ENCODE measurements around the gene SLC43A1. TPM values are rescaled to one million over a fixed set of nuclear protein-coding genes. Genes with fewer than 3 reads are reported as not detected.

Gene SLC43A1
- polyA plus RNA-seq, 4 donors: 5.4 to 6.6 (median 5.9) TPM

- no peak for DNase-seq (ENCODE audit: low read depth in 4 of 4, low spot score in 3 of 4)
Observed at GRCh38 chr11:57436031-57436430, 79.5 kb downstream of the SLC43A1 start.

- DNase-seq (ENCODE audit: low read depth in 4 of 4, low spot score in 3 of 4): no peak
Observed at GRCh38 chr11:57434640-57435546, 80.6 kb downstream of the SLC43A1 start.

Other genes starting within 250 kb of the SLC43A1 start
- 10 to 100 TPM; 63.9 to 69.6 (median 64.7) TPM for gene TNKS1BP1, start 190.8 kb downstream of the SLC43A1 start, polyA plus RNA-seq (ENCODE audit: insufficient read length in 4 of 4)
- gene SSRP1, start 179.8 kb downstream of the SLC43A1 start, polyA plus RNA-seq (ENCODE audit: insufficient read length in 4 of 4): 100 to 1,000 TPM; 166 to 176 (median 173) TPM
- gene P2RX3, start 177.3 kb downstream of the SLC43A1 start, polyA plus RNA-seq (ENCODE audit: insufficient read length in 4 of 4): 1 to 10 TPM in 1 of 4 donors, under 1 TPM in 3; 0.42 to 1.5 (median 0.64) TPM
- gene PRG3, start 134.6 kb downstream of the SLC43A1 start, polyA plus RNA-seq (ENCODE audit: insufficient read length in 4 of 4): under 1 TPM in 3 of 4 donors, not detected in 1; 0.22 to 0.94 (median 0.66) TPM
- 1 to 10 TPM in 2 of 4 donors, under 1 TPM in 2; 0.62 to 2.4 (median 1.3) TPM for gene PRG2, start 125.1 kb downstream of the SLC43A1 start, polyA plus RNA-seq (ENCODE audit: insufficient read length in 4 of 4)
- gene SLC43A3, start 88.6 kb downstream of the SLC43A1 start, polyA plus RNA-seq (ENCODE audit: insufficient read length in 4 of 4): 10 to 100 TPM; 21.9 to 26.1 (median 22.5) TPM
- gene RTN4RL2, start 55.2 kb downstream of the SLC43A1 start, polyA plus RNA-seq (ENCODE audit: insufficient read length in 4 of 4): 1 to 10 TPM; 2.8 to 4.3 (median 3.2) TPM
- 10 to 100 TPM; 43.8 to 56.6 (median 49.4) TPM for gene TIMM10, start 15.1 kb upstream of the SLC43A1 start, polyA plus RNA-seq (ENCODE audit: insufficient read length in 4 of 4)
- under 1 TPM; 0.10 to 0.45 (median 0.23) TPM for gene SMTNL1, start 21.9 kb upstream of the SLC43A1 start, polyA plus RNA-seq (ENCODE audit: insufficient read length in 4 of 4)
- gene UBE2L6, start 52.0 kb upstream of the SLC43A1 start, polyA plus RNA-seq (ENCODE audit: insufficient read length in 4 of 4): 10 to 100 TPM; 38.4 to 41.1 (median 39.5) TPM
- gene SERPING1, start 82.0 kb upstream of the SLC43A1 start, polyA plus RNA-seq (ENCODE audit: insufficient read length in 4 of 4): 100 to 1,000 TPM; 157 to 178 (median 171) TPM
- 1 to 10 TPM; 1.5 to 2.5 (median 1.8) TPM for gene YPEL4, start 134.2 kb upstream of the SLC43A1 start, polyA plus RNA-seq (ENCODE audit: insufficient read length in 4 of 4)
- gene CLP1, start 142.1 kb upstream of the SLC43A1 start, polyA plus RNA-seq (ENCODE audit: insufficient read length in 4 of 4): 10 to 100 TPM; 14.6 to 17.1 (median 15.1) TPM
- 10 to 100 TPM; 54.9 to 58.4 (median 55.8) TPM for gene ZDHHC5, start 152.4 kb upstream of the SLC43A1 start, polyA plus RNA-seq (ENCODE audit: insufficient read length in 4 of 4)
- gene MED19, start 196.5 kb upstream of the SLC43A1 start, polyA plus RNA-seq (ENCODE audit: insufficient read length in 4 of 4): 10 to 100 TPM; 19.9 to 20.3 (median 20.0) TPM
- 100 to 1,000 TPM; 108 to 130 (median 128) TPM for gene TMX2, start 196.9 kb upstream of the SLC43A1 start, polyA plus RNA-seq (ENCODE audit: insufficient read length in 4 of 4)
- gene SELENOH, start 225.8 kb upstream of the SLC43A1 start, polyA plus RNA-seq (ENCODE audit: insufficient read length in 4 of 4): 100 to 1,000 TPM; 101 to 145 (median 118) TPM
- gene BTBD18, start 236.1 kb upstream of the SLC43A1 start, polyA plus RNA-seq (ENCODE audit: insufficient read length in 4 of 4): under 1 TPM; 0.08 to 0.22 (median 0.16) TPM
- gene CTNND1, start 246.1 kb upstream of the SLC43A1 start, polyA plus RNA-seq (ENCODE audit: insufficient read length in 4 of 4): 100 to 1,000 TPM; 201 to 226 (median 215) TPM